ENCODE data around the gene NR3C1.

GRCh38 chr5:143435210-143435657 lies 31.7 kb upstream of the NR3C1 start:
- TF ChIP-seq POLR2A (IDR thresholded peaks at IDR 0.05; ENCODE audit: borderline replicate concordance, extremely low read depth, insufficient read depth, insufficient read length) (no peak), CTCF (IDR thresholded peaks at IDR 0.05 in 2 of 3, conservative IDR thresholded peaks at IDR 0.05 in 1 of 3; ENCODE audit: borderline replicate concordance in 1 of 3, insufficient read depth in 1 of 3, low read depth in 2 of 3, low read length in 2 of 3) (no peak), YY1 (IDR thresholded peaks at IDR 0.05; ENCODE audit: extremely low read depth, insufficient replicate concordance, low read depth, low read length) (no peak), EZH2 (IDR thresholded peaks at IDR 0.05) (no peak), CEBPB (IDR thresholded peaks at IDR 0.05; ENCODE audit: low read depth) (no peak), REST (IDR thresholded peaks at IDR 0.05; ENCODE audit: low read depth) (no peak), ZNF274 (IDR thresholded peaks at IDR 0.05; ENCODE audit: low read depth, low read length) (no peak), POLR2AphosphoS5 (IDR thresholded peaks at IDR 0.05; ENCODE audit: low read depth, low read length) (no peak), EGR1 (IDR thresholded peaks at IDR 0.05; ENCODE audit: low read depth) (no peak), TCF7L2 (IDR thresholded peaks at IDR 0.05; ENCODE audit: borderline replicate concordance, extremely low read depth, insufficient read depth, insufficient read length) (no peak), ELF1 (IDR thresholded peaks at IDR 0.05; ENCODE audit: borderline replicate concordance, low read depth) (no peak)

Data from HCT116 (cell line).